GM12891 (cell line): Measurements from ENCODE around the gene EIF4G2.

ENCODE experiments used
- DNase-seq: peaks from one replicate; pipeline ENCODE4 v3.0.0; 2011; ENCODE audit warnings: low spot score; ENCODE audit not compliant: insufficient read length
- FAIRE-seq: peaks from 2 replicates; lab custom pipeline; 2011; peaks lifted over from hg19 to GRCh38; lab: Jason Lieb, UNC
- PAX5 ChIP-seq: IDR thresholded peaks from 2 replicates; pipeline ENCODE4 v1.6.1; 2011; ENCODE audit warnings: low read length, moderate library complexity, mild to moderate bottlenecking; ENCODE audit not compliant: insufficient read depth, severe bottlenecking
- POLR2A ChIP-seq: IDR thresholded peaks from 2 replicates; pipeline ENCODE4 v1.6.1; 2011; ENCODE audit warnings: low read depth, low read length, control low read depth
- POLR2AphosphoS5 ChIP-seq: IDR thresholded peaks from 2 replicates; pipeline ENCODE4 v1.6.1; 2011; ENCODE audit warnings: low read depth, low read length, control low read depth
- POU2F2 ChIP-seq: IDR thresholded peaks from 2 replicates; pipeline ENCODE4 v1.6.1; 2011; ENCODE audit warnings: low read depth, mild to moderate bottlenecking, control low read depth, low read length, moderate library complexity
- SPI1 ChIP-seq: IDR thresholded peaks from 2 replicates; pipeline ENCODE4 v1.6.1; 2011; ENCODE audit warnings: low read depth, low read length, control low read depth
- TAF1 ChIP-seq: IDR thresholded peaks from 2 replicates; pipeline ENCODE4 v1.6.1; 2011; ENCODE audit warnings: low read depth, low read length, control low read depth

The EIF4G2 gene

DNA sequence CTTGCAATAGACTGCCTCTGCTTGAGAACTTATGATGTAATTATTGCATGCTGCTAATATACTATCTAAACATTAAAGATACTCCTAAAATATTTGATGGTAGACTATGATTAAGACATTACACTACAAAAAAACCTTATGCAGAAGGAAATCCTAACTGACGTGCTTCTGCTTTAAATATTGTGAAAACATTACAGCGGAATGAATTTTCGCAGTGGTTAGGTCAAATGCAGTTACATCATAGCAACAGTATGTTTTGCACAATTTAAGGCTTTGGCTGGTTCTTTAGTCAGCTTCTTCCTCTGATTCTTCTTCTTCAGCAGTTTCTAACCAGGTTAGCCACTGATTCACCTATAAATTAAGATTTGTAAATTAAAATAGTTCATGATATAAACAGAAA is 11.2 kb downstream of the EIF4G2 start:
- FAIRE-seq (no peak), DNase-seq (no peak)
- TF ChIP-seq PAX5: no peak
- no peak for TF ChIP-seq POU2F2
- TF ChIP-seq SPI1: no peak
- no peak for TF ChIP-seq POLR2A
- TF ChIP-seq POLR2AphosphoS5: no peak
- no peak for TF ChIP-seq TAF1

DNA sequence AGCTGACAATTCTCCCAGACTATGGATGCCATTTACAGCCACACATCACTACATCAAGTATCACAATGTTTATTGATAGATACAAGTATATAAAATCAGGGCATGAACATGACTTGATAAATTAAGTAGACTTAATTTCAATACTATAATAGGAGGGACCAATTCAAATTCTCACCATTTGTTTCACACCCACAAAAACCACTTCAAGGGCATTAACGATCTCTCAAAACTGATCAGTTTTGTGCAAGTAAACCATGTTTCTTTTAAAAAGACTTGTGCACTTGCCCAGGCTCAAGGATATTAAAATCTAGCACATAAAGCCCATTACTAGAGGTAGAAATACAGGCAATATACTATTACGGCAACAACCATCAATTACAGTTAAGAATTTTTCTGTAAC is 11.7 kb downstream of the EIF4G2 start:
- DNase-seq (no peak), FAIRE-seq (no peak)
- TF ChIP-seq TAF1 (no peak), PAX5 (no peak), SPI1 (no peak), POLR2AphosphoS5 (no peak), POLR2A (no peak), POU2F2 (no peak)

GRCh38 chr11:10796191-10796590 is 12.5 kb downstream of the EIF4G2 start:
- no peak for DNase-seq
- TF ChIP-seq POU2F2 (peak; percentile 76), POLR2A (peak; percentile 79), PAX5 (no peak), POLR2AphosphoS5 (peak; percentile 91), SPI1 (no peak), TAF1 (no peak)

DNA sequence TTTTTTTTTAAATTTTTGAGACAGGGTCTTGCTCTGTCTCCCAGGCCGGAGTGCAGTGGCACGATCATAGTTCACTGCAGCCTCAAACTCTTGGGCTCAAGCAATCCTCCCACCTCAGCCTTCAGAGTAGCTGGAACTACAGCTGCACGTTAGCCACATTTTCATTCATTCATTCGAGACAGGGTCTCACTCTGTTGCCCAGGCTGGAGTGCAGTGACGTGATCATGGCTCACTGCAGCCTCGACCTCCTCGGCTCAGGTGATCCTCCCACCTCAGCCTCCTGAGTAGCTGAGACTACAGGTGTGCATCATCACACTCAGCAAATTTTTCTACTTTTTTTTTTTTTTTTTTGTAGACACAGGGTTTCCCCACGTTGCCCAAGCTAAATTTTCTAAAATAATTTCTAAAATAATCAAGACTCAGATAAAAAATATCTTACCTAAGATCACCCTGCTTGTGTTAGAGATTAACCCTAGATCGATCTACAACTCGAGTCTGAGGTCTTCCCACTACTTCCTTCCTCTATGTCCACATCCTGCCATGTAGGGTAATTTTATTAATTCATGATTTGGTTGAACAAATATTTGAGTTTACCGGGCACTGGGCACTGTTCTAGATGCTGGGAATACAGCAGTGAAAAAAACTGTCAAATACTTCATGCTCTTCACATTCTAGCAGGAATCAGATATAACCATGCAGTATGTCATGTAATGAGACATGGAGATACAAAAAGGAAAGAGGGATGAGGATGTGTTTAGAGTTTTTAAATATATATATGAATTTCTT is 15.1 kb downstream of the EIF4G2 start:
- DNase-seq (no peak), FAIRE-seq (no peak)
- no peak for TF ChIP-seq POLR2AphosphoS5
- no peak for TF ChIP-seq POLR2A

More at GRCh38 chr11:10796191-10796590, 12.5 kb downstream of the EIF4G2 start:
- FAIRE-seq: no peak

DNA sequence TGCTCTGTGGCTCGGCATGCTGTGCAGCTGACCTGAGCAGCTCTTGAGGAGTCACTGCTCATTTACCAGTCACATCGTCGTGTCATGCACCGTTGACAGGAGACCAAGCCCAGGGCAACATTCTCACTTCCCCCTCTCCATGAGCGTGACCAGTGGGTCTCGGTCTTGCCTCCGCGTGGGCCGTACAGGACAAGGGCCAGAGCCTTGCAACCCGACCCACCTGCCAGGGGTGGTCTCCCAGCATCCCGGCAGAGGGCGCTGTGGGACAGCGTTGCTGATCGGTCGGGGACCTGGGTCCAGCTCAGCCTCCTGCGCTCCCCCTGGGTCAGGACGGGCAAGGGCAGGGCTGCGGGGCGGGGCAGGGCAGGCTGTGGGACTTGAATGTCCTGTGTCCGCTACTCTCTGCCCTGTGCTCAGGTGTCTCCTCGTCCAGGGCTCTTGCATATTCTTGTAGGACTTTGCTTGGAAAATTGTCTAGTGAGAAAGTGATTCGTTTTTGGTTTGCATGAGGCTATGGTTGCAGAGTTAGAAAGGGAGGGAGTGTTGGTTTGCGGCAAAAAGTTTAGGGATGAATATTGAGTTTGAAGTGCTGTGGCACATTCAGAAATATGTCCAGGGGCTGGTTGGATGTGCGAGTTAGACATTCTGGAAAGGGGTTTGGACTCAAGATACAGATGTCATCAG is 16.2 kb downstream of the EIF4G2 start:
- DNase-seq: peak; percentile 66
- peak; percentile 92 for FAIRE-seq
- TF ChIP-seq TAF1 (no peak), POU2F2 (peak; percentile 28; the same call in 1 of the 2 replicates), POLR2AphosphoS5 (no peak), PAX5 (no peak), POLR2A (no peak), SPI1 (peak; percentile 62)

DNA sequence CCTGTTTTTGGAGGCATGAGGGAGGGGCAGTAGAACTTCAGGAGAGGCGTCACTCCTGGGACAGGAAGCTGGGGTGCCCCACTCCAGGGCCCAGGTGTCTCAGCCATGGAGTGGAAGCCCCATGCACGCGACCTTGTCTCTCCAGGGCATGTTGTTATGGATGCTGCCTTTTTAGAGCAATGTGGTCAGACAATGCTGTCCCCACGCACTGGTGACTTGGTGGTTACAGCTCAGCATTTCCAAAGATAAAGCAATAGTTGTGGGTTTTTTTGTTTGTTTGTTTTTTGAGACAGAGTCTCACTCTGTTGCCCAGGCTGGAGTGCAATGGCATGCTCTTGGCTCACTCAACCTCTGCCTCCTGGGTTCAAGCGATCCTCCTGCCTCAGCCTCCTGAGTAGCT is 22.3 kb downstream of the EIF4G2 start:
- FAIRE-seq: no peak
- no peak for DNase-seq
- no peak for TF ChIP-seq SPI1
- no peak for TF ChIP-seq PAX5
- TF ChIP-seq POLR2AphosphoS5: no peak
- no peak for TF ChIP-seq POU2F2
- TF ChIP-seq TAF1: no peak
- TF ChIP-seq POLR2A: no peak

- TF ChIP-seq POLR2A: no peak
- no peak for TF ChIP-seq POLR2AphosphoS5
- FAIRE-seq: no peak
- no peak for DNase-seq
Measured at GRCh38 chr11:10785146-10785474, 23.6 kb downstream of the EIF4G2 start.

GRCh38 chr11:10784232-10785145 is 24.2 kb downstream of the EIF4G2 start:
- FAIRE-seq (no peak), DNase-seq (no peak)
- no peak for TF ChIP-seq PAX5

DNA sequence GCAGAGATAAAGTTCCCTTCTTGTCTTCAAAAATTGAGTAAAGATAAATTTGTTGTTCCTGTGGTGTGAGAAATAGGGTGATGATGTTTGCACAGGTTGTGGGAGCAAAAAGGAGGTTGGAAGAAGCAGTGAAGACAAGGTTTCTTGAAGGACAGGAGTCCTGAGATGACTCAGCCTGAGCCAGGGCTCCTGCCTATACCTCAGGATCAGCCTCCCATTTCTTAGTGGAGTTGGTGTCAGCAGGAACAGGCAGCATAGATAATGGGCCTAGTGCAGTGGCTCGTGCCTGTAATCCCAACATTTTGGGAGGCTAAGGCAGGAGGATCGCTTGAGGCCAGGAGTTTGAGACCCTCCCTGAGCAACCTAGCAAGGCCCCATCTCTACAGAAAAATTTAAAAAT is 28.7 kb downstream of the EIF4G2 start:
- no peak for TF ChIP-seq SPI1
- no peak for TF ChIP-seq TAF1
- TF ChIP-seq PAX5: no peak
- no peak for TF ChIP-seq POU2F2
- no peak for TF ChIP-seq POLR2AphosphoS5
- TF ChIP-seq POLR2A: no peak
- no peak for DNase-seq
- no peak for FAIRE-seq

- no peak for TF ChIP-seq POLR2AphosphoS5
- no peak for TF ChIP-seq TAF1
- TF ChIP-seq POLR2A: no peak
- TF ChIP-seq PAX5: no peak
- no peak for TF ChIP-seq POU2F2
- TF ChIP-seq SPI1: no peak
- DNase-seq (no peak), FAIRE-seq (no peak)
Measured at GRCh38 chr11:10779086-10779485, 29.6 kb downstream of the EIF4G2 start.
